ENCODE data around the gene TBCK.

- TF ChIP-seq CTCF (optimal IDR thresholded peaks at IDR 0.05 in 1 of 3, IDR thresholded peaks at IDR 0.05 in 1 of 3, conservative IDR thresholded peaks at IDR 0.05 in 1 of 3; ENCODE audit: extremely low read depth in 1 of 3, insufficient read depth in 2 of 3, low read length in 3 of 3) (no peak), EZH2 (IDR thresholded peaks at IDR 0.05; ENCODE audit: low read length) (no peak)
These were observed 184.0 kb downstream of the TBCK start for GRCh38 chr4:106132045-106132444.
